K562 (cell line): ENCODE data around the gene PES1. TPM values are rescaled to one million over a fixed set of nuclear protein-coding genes. Genes with fewer than 3 reads are reported as not detected.

Source experiments
- ARHGAP35 ChIP-seq: fragments of 450-650 bp; IDR thresholded peaks from 2 replicates; pipeline ENCODE4 v1.6.1; 2018; ENCODE audit not compliant: partially characterized antibody
- ARNT ChIP-seq, 2 experiments: fragments of 450-650 bp; IDR thresholded peaks; 2 replicates each; pipeline ENCODE4 v1.6.1; 2016; ENCODE audit warnings: mild to moderate bottlenecking in 1 of 2
- BACH1 ChIP-seq: fragments of 200-800 bp; sonication (Bioruptor generic); IDR thresholded peaks from 2 replicates; pipeline ENCODE4 v1.6.1; 2016; ENCODE audit warnings: missing genetic modification characterization, missing compliant biosample characterization
- CBX2 ChIP-seq: fragments of 200-600 bp; sonication (generic); IDR thresholded peaks from one replicate; pipeline ENCODE4 v1.6.1; 2012; ENCODE audit warnings: mild to moderate bottlenecking, low read length, inconsistent platforms; ENCODE audit not compliant: insufficient read depth, poor library complexity, severe bottlenecking
- CREM ChIP-seq: IDR thresholded peaks from 2 replicates; pipeline ENCODE4 v1.6.1; 2014; ENCODE audit warnings: antibody characterized with exemption, low read depth
- DACH1 ChIP-seq: fragments of 450-650 bp; IDR thresholded peaks from 2 replicates; pipeline ENCODE4 v1.6.1; 2018; ENCODE audit not compliant: partially characterized antibody
- DPF2 ChIP-seq: fragments of 450-650 bp; IDR thresholded peaks from 2 replicates; pipeline ENCODE4 v1.6.1; 2016
- ESRRA ChIP-seq: fragments of 450-650 bp; IDR thresholded peaks from 2 replicates; pipeline ENCODE4 v1.6.1; 2014; ENCODE audit warnings: low read depth, mild to moderate bottlenecking, moderate library complexity, borderline replicate concordance
- ESRRB ChIP-seq: fragments of 250-450 bp; sonication (Bioruptor Pico); IDR thresholded peaks from 2 replicates; pipeline ENCODE4 v1.5.0; 2020; ENCODE audit warnings: mild to moderate bottlenecking, moderate library complexity, borderline replicate concordance
- FUS ChIP-seq: fragments of 200-400 bp; formaldehyde crosslinking; optimal IDR thresholded peaks from 2 replicates; pipeline ENCODE3; 2017; ENCODE audit warnings: low read depth, low read length
- GTF2F1 ChIP-seq: IDR thresholded peaks from 2 replicates; pipeline ENCODE4 v1.6.1; 2011; ENCODE audit warnings: low read depth, low read length, improper control_type of control experiment
- HLTF ChIP-seq: fragments of 450-650 bp; IDR thresholded peaks from 2 replicates; pipeline ENCODE4 v1.6.1; 2016
- NCOA6 ChIP-seq: fragments of 450-650 bp; IDR thresholded peaks from 2 replicates; pipeline ENCODE4 v1.6.1; 2017; ENCODE audit warnings: mild to moderate bottlenecking
- NFE2L1 ChIP-seq: fragments of 450-650 bp; IDR thresholded peaks from 2 replicates; pipeline ENCODE4 v1.6.1; 2016; ENCODE audit warnings: missing genetic modification characterization, low read depth, mild to moderate bottlenecking, missing compliant biosample characterization, moderate library complexity, borderline replicate concordance
- PML ChIP-seq: IDR thresholded peaks from 2 replicates; pipeline ENCODE4 v1.6.1; 2012; ENCODE audit warnings: low read length, inconsistent platforms
- SMARCA4 ChIP-seq: fragments of 450-650 bp; IDR thresholded peaks from 2 replicates; pipeline ENCODE4 v1.6.1; 2016
- TGIF2 ChIP-seq: sonication (generic); formaldehyde crosslinking; IDR thresholded peaks from 2 replicates; pipeline ENCODE4 v1.8.1; 2022; ENCODE audit warnings: mild to moderate bottlenecking, missing genetic modification reagents, moderate library complexity
- YBX1 ChIP-seq: fragments of 450-650 bp; IDR thresholded peaks from 2 replicates; pipeline ENCODE4 v1.7.1; 2016; ENCODE audit warnings: mild to moderate bottlenecking
- ZFP36 ChIP-seq: fragments of 150-350 bp; IDR thresholded peaks from 2 replicates; pipeline ENCODE4 v1.6.1; 2018; ENCODE audit warnings: low read length, low read depth; ENCODE audit not compliant: partially characterized antibody
- ZNF12 ChIP-seq: sonication (generic); formaldehyde crosslinking; IDR thresholded peaks from 2 replicates; pipeline ENCODE4 v1.4.0; 2020; ENCODE audit warnings: mild to moderate bottlenecking, missing genetic modification reagents
- ZNF316 ChIP-seq: fragments of 450-650 bp; IDR thresholded peaks from 2 replicates; pipeline ENCODE4 v1.6.1; 2016
- ZNF384 ChIP-seq: IDR thresholded peaks from 2 replicates; pipeline ENCODE4 v1.6.1; 2012; ENCODE audit warnings: low read depth, low read length, improper control_type of control experiment
- ZNF41 ChIP-seq: fragments of 250-450 bp; sonication (Bioruptor Pico); conservative IDR thresholded peaks from 2 replicates; pipeline ENCODE4 v1.4.0; 2020; ENCODE audit warnings: mild to moderate bottlenecking
- ZNF778 ChIP-seq: fragments of 450-650 bp; formaldehyde crosslinking; IDR thresholded peaks from 2 replicates; pipeline ENCODE4 v1.4.0; 2020; ENCODE audit warnings: mild to moderate bottlenecking, moderate library complexity
- polyA plus RNA-seq, 8 experiments: library from polyadenylated mRNA; depleted of rRNA in 4 of 8; stranded (reverse) in 5 of 8; unstranded in 3 of 8; fragments of >200 nt; fragmentation: Nextera tagmentation in 2 of 8; fragmentation: Illumina TruSeq in 1 of 8; extraction: Ambion mirVana in 2 of 8; extraction: Trizol in 1 of 8; gene quantifications; 2 replicates each; pipeline versions ENCODE4 v1.2.1 to v1.2.3, GENCODE V29; 2011 to 2014; ENCODE audit warnings: inconsistent platforms in 1 of 8, missing spikeins in 1 of 8
- total RNA-seq, 7 experiments: library from RNA; depleted of rRNA in 6 of 7; stranded (reverse); fragments of >200 nt in 6 of 7; fragmentation: Illumina TruSeq in 2 of 7; extraction: Trizol in 2 of 7; gene quantifications; 2 replicates each; pipeline versions ENCODE4 v1.2.1 to v1.2.3, GENCODE V29; 2011 to 2021; ENCODE audit warnings: low replicate concordance in 1 of 7
- TF ChIP-seq, protein P1 (sequence below): fragments of 450-650 bp; conservative IDR thresholded peaks from 2 replicates; pipeline ENCODE4 v1.6.1; 2016; ENCODE audit warnings: missing genetic modification characterization, low read depth, mild to moderate bottlenecking, control low read depth, missing compliant biosample characterization
- TF ChIP-seq, protein P2 (sequence below): sonication (generic); formaldehyde crosslinking; IDR thresholded peaks from 2 replicates; pipeline ENCODE4 v1.9.0; 2022; ENCODE audit warnings: mild to moderate bottlenecking, missing genetic modification reagents
- TF ChIP-seq, protein P3 (sequence below): fragments of 200-800 bp; sonication (Bioruptor generic); IDR thresholded peaks from 2 replicates; pipeline ENCODE4 v1.6.1; 2017; ENCODE audit warnings: missing genetic modification characterization, missing compliant biosample characterization

Gene PES1
- total and polyA plus RNA-seq, 9 of the 15 experiments (the other 6 are each of a cell fraction or from before 2014, with no cell fraction given), result 6.5 to 158 (median 94.3) TPM

DNA sequence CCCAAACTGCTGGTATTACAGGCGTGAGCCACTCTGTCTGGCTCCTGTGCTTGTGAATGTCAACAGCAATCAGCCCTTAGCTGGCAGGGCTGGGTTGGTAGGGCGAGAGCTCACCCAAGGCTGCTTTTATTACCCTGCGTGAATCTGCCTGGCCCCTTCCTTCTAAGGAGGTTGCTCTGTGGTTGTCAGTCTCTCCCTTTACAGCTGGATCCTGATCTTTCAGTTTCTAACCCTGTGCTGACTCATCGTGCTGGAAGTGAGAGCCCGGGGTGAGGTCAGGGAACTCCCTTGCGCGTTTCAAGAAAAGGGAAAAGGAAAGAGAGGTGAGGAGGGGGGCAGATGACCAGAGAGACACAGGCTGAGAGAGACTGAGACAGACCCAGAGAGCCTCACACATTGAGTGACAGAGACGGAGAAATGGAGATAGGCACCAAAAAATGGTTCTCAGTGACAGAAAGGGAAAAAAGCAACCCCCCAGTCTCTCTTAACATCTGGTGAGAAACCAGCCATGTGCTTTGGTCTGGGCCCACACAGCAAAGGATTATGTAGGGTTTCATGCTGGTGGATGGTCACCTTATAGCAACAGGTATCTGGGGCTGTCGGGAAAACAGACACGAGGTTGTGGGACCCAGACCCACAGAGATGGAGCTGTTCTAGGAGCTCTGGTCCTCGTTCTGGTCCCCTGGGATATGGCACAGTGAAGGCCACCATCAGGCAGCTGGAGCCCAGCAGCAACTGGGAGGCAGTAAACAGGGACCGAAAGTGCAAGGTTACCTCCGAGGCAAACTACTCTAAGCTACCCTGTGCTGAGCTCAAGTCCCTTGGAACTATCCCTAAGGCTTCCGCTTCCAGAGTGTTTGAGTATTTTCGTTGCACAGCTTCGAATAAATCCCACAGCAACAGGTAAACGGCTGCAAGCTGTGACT is 17.8 kb upstream of the PES1 start (continued):
- TF ChIP-seq CREM (0 out of 2 replicates have a peak, but pooled peaks have one; percentile 23), ZNF778 (no peak), NFE2L1 (tag) (peak; percentile 36; the same call in 1 of the 2 replicates), ZNF384 (no peak), DPF2 (peak; percentile 76), ZNF12 (CRISPR knock-in tag) (no peak), FUS (no peak), ESRRB (no peak), BACH1 (tag) (peak; percentile 59; the same call in 1 of the 2 replicates), ARHGAP35 (no peak), ZNF316 (peak; percentile 97), NCOA6 (no peak), ARNT (IDR thresholded peaks at IDR 0.05) (no peak), PML (no peak), DACH1 (peak; percentile 41), ESRRA (no peak), CBX2 (no peak), SMARCA4 (peak; percentile 70), YBX1 (no peak), ZNF41 (CRISPR knock-in tag) (no peak), ZFP36 (no peak), HLTF (no peak), TGIF2 (CRISPR knock-in tag) (no peak), GTF2F1 (no peak)
- TF ChIP-seq, protein P1, sequence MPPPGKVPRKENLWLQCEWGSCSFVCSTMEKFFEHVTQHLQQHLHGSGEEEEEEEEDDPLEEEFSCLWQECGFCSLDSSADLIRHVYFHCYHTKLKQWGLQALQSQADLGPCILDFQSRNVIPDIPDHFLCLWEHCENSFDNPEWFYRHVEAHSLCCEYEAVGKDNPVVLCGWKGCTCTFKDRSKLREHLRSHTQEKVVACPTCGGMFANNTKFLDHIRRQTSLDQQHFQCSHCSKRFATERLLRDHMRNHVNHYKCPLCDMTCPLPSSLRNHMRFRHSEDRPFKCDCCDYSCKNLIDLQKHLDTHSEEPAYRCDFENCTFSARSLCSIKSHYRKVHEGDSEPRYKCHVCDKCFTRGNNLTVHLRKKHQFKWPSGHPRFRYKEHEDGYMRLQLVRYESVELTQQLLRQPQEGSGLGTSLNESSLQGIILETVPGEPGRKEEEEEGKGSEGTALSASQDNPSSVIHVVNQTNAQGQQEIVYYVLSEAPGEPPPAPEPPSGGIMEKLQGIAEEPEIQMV, result 0 out of 2 replicates have a peak, but pooled peaks have one; percentile 29
- TF ChIP-seq, protein P2, sequence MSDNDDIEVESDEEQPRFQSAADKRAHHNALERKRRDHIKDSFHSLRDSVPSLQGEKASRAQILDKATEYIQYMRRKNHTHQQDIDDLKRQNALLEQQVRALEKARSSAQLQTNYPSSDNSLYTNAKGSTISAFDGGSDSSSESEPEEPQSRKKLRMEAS, result peak; percentile 80; the same call in 1 of the 2 replicates
- TF ChIP-seq, protein P3, sequence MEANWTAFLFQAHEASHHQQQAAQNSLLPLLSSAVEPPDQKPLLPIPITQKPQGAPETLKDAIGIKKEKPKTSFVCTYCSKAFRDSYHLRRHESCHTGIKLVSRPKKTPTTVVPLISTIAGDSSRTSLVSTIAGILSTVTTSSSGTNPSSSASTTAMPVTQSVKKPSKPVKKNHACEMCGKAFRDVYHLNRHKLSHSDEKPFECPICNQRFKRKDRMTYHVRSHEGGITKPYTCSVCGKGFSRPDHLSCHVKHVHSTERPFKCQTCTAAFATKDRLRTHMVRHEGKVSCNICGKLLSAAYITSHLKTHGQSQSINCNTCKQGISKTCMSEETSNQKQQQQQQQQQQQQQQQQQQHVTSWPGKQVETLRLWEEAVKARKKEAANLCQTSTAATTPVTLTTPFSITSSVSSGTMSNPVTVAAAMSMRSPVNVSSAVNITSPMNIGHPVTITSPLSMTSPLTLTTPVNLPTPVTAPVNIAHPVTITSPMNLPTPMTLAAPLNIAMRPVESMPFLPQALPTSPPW, result peak; percentile 32; the same call in 1 of the 2 replicates
